Measurements from ENCODE around the gene SV2C.

DNA sequence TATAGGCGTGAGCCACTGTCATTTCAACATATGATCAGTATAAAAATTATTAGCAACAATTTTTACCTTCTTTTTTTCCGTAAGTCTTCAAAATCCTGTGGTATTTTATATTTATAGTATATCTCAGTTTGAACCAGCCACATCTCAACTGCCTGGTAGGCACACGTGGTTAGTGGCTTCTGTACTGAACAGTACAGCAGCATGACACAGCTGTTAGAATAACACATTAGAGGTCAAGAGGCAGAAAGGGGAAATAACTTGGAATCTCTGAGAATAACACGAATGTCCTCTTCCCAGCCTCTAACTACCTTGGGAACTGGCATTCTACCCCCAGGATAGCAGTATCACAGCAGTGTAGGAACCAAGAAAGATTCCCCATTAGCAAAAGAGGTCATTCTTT, 211.4 kb downstream of the SV2C start:
- TF ChIP-seq, protein P1, sequence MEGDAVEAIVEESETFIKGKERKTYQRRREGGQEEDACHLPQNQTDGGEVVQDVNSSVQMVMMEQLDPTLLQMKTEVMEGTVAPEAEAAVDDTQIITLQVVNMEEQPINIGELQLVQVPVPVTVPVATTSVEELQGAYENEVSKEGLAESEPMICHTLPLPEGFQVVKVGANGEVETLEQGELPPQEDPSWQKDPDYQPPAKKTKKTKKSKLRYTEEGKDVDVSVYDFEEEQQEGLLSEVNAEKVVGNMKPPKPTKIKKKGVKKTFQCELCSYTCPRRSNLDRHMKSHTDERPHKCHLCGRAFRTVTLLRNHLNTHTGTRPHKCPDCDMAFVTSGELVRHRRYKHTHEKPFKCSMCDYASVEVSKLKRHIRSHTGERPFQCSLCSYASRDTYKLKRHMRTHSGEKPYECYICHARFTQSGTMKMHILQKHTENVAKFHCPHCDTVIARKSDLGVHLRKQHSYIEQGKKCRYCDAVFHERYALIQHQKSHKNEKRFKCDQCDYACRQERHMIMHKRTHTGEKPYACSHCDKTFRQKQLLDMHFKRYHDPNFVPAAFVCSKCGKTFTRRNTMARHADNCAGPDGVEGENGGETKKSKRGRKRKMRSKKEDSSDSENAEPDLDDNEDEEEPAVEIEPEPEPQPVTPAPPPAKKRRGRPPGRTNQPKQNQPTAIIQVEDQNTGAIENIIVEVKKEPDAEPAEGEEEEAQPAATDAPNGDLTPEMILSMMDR (conservative IDR thresholded peaks at IDR 0.05 in 1 of 2, IDR thresholded peaks at IDR 0.05 in 1 of 2; ENCODE audit: low read depth in 1 of 2, low read length in 2 of 2): no peak
- no peak for TF ChIP-seq EZH2 (IDR thresholded peaks at IDR 0.05; ENCODE audit: low read length, missing control alignments)

All from fibroblast of lung (primary cell).